Coronary artery (tissue), 2 donors: ENCODE results near the gene ERN1.
A peak's percentile ranks its signal among the peaks of the same experiment; 100 is the strongest.

Experiments
- DNase-seq: peaks from one replicate; pipeline ENCODE4 v3.0.0-alpha.2; 2017; ENCODE audit warnings: low spot score
- H3K27ac ChIP-seq, 2 donors: fragments of 200-600 bp; sonication (generic); one replicate each; pipeline ENCODE4 v1.5.1; 2016 to 2019
- H3K4me3 ChIP-seq: fragments of 200-600 bp; sonication (generic); 2 replicates; pipeline ENCODE4 v1.5.1; 2016; ENCODE audit warnings: mild to moderate bottlenecking, moderate library complexity
- CTCF ChIP-seq: fragments of 200-600 bp; sonication (generic); IDR thresholded peaks from one replicate; pipeline ENCODE4 v1.5.1; 2019; ENCODE audit warnings: antibody characterized with exemption

Gene ERN1

GRCh38 chr17:64003526-64004121 is 126.3 kb downstream of the ERN1 start:
- Histone ChIP-seq H3K27ac (no peak overlapping the region), H3K4me3 (no peak overlapping the region)
- no peak for TF ChIP-seq CTCF
- peak; percentile 71 for DNase-seq

GRCh38 chr17:64002658-64003525 is 127.1 kb downstream of the ERN1 start:
- no peak for TF ChIP-seq CTCF
- Histone ChIP-seq H3K27ac (peak overlapping the region in 1 of 2 donors; percentile 78), H3K4me3 (no peak overlapping the region)
- peak; percentile 60 for DNase-seq

- no peak for TF ChIP-seq CTCF
- Histone ChIP-seq H3K4me3 (no peak overlapping the region), H3K27ac (peak overlapping the region in 1 of 2 donors; percentile 78)
- DNase-seq: no peak
These were observed 128.0 kb downstream of the ERN1 start for GRCh38 chr17:64001763-64002529.

GRCh38 chr17:64001091-64001579 is 128.8 kb downstream of the ERN1 start:
- Histone ChIP-seq H3K4me3 (no peak overlapping the region), H3K27ac (peak overlapping the region in 1 of 2 donors; percentile 78)
- DNase-seq: no peak
- no peak for TF ChIP-seq CTCF

GRCh38 chr17:63999680-64000531 is 130.0 kb downstream of the ERN1 start:
- H3K27ac ChIP-seq: no peak overlapping the region
- peak; percentile 40 for DNase-seq
- TF ChIP-seq CTCF: no peak
- no peak overlapping the region for H3K4me3 ChIP-seq
